SK-N-SH treated with all-trans-retinoic acid at 6 μM for 48 hours (cell line): Measurements from ENCODE around the gene EIF4EBP3.

Experiments used
- TCF4 ChIP-seq: fragments of 250-450 bp; sonication (Bioruptor Pico); IDR thresholded peaks from 2 replicates; pipeline ENCODE4 v1.8.0; 2021; ENCODE audit warnings: mild to moderate bottlenecking, moderate library complexity, borderline replicate concordance
- TF ChIP-seq, protein P1 (sequence below): fragments of 250-450 bp; sonication (Bioruptor Pico); IDR thresholded peaks from 2 replicates; pipeline ENCODE4 v1.8.0; 2020; ENCODE audit warnings: mild to moderate bottlenecking, moderate library complexity, borderline replicate concordance

DNA sequence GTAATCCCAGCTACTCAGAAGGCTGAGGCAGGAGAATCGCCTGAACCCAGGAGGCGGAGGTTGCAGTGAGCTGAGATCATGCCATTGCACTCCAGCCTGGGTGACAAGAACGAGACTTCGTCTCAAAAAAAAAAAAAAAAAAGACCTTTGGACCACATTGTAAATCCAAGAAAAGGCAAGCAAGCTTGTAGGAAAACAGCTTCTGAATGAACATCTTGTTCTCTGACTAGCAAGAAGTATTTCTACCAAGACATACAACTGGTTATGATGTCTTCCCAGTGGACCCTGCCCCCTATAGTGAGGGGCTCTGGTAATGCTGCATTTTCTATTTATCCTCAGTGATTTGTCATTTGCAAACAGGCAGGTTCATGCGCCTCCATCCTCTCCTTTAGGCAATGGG, 4.5 kb upstream of the EIF4EBP3 start:
- TF ChIP-seq, protein P1, sequence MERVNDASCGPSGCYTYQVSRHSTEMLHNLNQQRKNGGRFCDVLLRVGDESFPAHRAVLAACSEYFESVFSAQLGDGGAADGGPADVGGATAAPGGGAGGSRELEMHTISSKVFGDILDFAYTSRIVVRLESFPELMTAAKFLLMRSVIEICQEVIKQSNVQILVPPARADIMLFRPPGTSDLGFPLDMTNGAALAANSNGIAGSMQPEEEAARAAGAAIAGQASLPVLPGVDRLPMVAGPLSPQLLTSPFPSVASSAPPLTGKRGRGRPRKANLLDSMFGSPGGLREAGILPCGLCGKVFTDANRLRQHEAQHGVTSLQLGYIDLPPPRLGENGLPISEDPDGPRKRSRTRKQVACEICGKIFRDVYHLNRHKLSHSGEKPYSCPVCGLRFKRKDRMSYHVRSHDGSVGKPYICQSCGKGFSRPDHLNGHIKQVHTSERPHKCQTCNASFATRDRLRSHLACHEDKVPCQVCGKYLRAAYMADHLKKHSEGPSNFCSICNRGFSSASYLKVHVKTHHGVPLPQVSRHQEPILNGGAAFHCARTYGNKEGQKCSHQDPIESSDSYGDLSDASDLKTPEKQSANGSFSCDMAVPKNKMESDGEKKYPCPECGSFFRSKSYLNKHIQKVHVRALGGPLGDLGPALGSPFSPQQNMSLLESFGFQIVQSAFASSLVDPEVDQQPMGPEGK (CRISPR knock-in tag): no peak
- TF ChIP-seq TCF4 (CRISPR knock-in tag): no peak
